Measurements from ENCODE around the gene STAT5B.

The STAT5B gene

GRCh38 chr17:42233994-42234393, 42.2 kb downstream of the STAT5B start:
- no peak for TF ChIP-seq TAF1 (IDR thresholded peaks at IDR 0.05; ENCODE audit: borderline replicate concordance, insufficient read depth, low read length)
- no peak for TF ChIP-seq REST (IDR thresholded peaks at IDR 0.05; ENCODE audit: insufficient read depth in 1 of 2, low read depth in 2 of 2, low read length in 2 of 2)
- TF ChIP-seq FOXP2 (optimal IDR thresholded peaks at IDR 0.05; ENCODE audit: borderline replicate concordance, extremely low read depth, extremely low read length, insufficient read depth): no peak
- TF ChIP-seq POLR2AphosphoS5 (IDR thresholded peaks at IDR 0.05; ENCODE audit: low read depth, low read length): no peak
- TF ChIP-seq SIN3A (IDR thresholded peaks at IDR 0.05; ENCODE audit: borderline replicate concordance, insufficient read depth, low read length): no peak

- TF ChIP-seq REST (IDR thresholded peaks at IDR 0.05; ENCODE audit: insufficient read depth in 1 of 2, low read depth in 2 of 2, low read length in 2 of 2) (no peak), SIN3A (IDR thresholded peaks at IDR 0.05; ENCODE audit: borderline replicate concordance, insufficient read depth, low read length) (no peak), TAF1 (IDR thresholded peaks at IDR 0.05; ENCODE audit: borderline replicate concordance, insufficient read depth, low read length) (no peak), FOXP2 (optimal IDR thresholded peaks at IDR 0.05; ENCODE audit: borderline replicate concordance, extremely low read depth, extremely low read length, insufficient read depth) (no peak), POLR2AphosphoS5 (IDR thresholded peaks at IDR 0.05; ENCODE audit: low read depth, low read length) (no peak)
These were observed 43.0 kb downstream of the STAT5B start for GRCh38 chr17:42233156-42233555.

- TF ChIP-seq REST (IDR thresholded peaks at IDR 0.05; ENCODE audit: insufficient read depth in 1 of 2, low read depth in 2 of 2, low read length in 2 of 2): no peak
- TF ChIP-seq FOXP2 (optimal IDR thresholded peaks at IDR 0.05; ENCODE audit: borderline replicate concordance, extremely low read depth, extremely low read length, insufficient read depth): no peak
- no peak for TF ChIP-seq TAF1 (IDR thresholded peaks at IDR 0.05; ENCODE audit: borderline replicate concordance, insufficient read depth, low read length)
- TF ChIP-seq SIN3A (IDR thresholded peaks at IDR 0.05; ENCODE audit: borderline replicate concordance, insufficient read depth, low read length): no peak
- TF ChIP-seq POLR2AphosphoS5 (IDR thresholded peaks at IDR 0.05; ENCODE audit: low read depth, low read length): no peak
These were observed 46.0 kb downstream of the STAT5B start for GRCh38 chr17:42230225-42230624.

- no peak for TF ChIP-seq FOXP2 (optimal IDR thresholded peaks at IDR 0.05; ENCODE audit: borderline replicate concordance, extremely low read depth, extremely low read length, insufficient read depth)
- no peak for TF ChIP-seq SIN3A (IDR thresholded peaks at IDR 0.05; ENCODE audit: borderline replicate concordance, insufficient read depth, low read length)
- TF ChIP-seq POLR2AphosphoS5 (IDR thresholded peaks at IDR 0.05; ENCODE audit: low read depth, low read length): no peak
- TF ChIP-seq REST (IDR thresholded peaks at IDR 0.05; ENCODE audit: insufficient read depth in 1 of 2, low read depth in 2 of 2, low read length in 2 of 2): no peak
- TF ChIP-seq TAF1 (IDR thresholded peaks at IDR 0.05; ENCODE audit: borderline replicate concordance, insufficient read depth, low read length): no peak
These were observed 48.1 kb downstream of the STAT5B start for GRCh38 chr17:42227849-42228700.
